ENCODE measurements around the gene STRN.

Gene STRN

DNA sequence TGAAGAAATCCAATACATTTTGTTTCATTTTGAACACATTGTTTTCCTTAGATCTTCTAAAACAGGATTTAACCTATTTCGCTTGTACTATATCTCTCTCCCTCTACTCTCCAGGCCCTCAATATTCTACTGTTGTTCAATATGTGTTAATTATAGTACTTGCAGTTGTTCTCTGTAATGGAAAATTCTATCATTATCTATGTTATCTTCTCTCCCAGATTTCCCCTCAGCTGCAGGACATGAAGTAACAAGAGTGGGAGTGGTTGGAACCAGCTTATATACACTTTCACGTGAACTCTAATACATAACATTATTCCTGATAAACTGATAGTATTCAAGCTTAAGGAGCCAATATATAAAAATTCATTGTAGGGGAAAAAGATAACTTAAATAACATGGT, 7.0 kb upstream of the STRN start:
- TF ChIP-seq, protein P1, sequence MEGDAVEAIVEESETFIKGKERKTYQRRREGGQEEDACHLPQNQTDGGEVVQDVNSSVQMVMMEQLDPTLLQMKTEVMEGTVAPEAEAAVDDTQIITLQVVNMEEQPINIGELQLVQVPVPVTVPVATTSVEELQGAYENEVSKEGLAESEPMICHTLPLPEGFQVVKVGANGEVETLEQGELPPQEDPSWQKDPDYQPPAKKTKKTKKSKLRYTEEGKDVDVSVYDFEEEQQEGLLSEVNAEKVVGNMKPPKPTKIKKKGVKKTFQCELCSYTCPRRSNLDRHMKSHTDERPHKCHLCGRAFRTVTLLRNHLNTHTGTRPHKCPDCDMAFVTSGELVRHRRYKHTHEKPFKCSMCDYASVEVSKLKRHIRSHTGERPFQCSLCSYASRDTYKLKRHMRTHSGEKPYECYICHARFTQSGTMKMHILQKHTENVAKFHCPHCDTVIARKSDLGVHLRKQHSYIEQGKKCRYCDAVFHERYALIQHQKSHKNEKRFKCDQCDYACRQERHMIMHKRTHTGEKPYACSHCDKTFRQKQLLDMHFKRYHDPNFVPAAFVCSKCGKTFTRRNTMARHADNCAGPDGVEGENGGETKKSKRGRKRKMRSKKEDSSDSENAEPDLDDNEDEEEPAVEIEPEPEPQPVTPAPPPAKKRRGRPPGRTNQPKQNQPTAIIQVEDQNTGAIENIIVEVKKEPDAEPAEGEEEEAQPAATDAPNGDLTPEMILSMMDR (conservative IDR thresholded peaks at IDR 0.05; ENCODE audit: low read depth, low read length), result no peak
- no peak for DNase-seq (ENCODE audit: low read depth)
- H3K4me3 ChIP-seq (ENCODE audit: low read depth, low read length), result no peak overlapping the region

DNA sequence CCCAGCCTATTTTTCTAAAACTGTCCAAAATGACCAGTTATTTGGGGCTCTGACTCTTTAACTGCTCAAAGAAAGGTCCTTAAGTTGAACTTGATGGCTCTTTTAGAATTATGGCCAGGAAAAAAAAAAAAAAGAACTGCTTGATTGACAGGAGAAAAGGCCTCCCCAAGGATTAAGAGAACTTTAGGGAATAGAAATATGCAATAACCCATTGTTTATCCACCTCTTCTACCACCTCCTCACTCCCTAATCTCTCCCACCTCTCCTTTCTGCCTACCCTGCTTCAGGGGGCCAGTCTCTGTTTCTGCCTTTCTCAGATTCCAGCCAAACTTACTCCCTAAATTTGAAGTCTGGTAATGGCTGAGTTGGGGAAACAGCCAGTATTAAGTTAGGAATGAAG, 5.7 kb upstream of the STRN start:
- no peak for DNase-seq (ENCODE audit: low read depth)

DNA sequence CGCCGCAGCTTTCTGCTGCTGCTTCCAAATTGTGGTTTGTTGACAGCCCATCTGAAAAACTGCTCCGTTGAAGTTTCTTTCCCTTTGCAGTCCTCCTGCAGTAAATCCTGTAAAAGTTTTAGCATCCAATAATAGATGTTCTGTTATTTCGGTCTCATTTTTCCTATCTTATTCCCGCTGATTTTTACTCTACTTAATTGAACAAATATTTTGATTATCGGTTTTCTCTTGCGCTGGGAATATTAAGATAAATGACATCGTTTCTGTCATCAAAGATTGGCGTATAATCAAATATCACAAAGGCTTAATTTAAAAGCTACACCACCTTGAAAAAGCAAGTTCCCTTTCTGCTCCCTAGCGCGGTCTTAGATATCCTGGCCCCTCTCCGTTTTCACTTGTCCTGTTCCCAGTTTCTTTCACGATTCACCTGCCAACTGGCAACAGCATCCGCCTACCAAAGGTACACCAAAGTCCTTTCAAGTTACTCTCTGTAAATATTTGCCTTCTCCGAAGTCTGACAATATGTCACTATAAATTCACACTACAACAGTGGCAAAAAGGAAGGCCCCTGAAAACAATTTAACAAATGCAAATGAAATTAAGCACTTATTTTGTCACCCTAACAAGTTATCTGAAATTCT, 1.0 kb upstream of the STRN start:
- TF ChIP-seq, protein P1 (conservative IDR thresholded peaks at IDR 0.05; ENCODE audit: low read depth, low read length), result no peak
- no peak for DNase-seq (ENCODE audit: low read depth)
- H3K4me3 ChIP-seq (ENCODE audit: low read depth, low read length), result peak overlapping the region; percentile 82

More for the DNA sequence above, 5.7 kb upstream of the STRN start:
- TF ChIP-seq, protein P1 (conservative IDR thresholded peaks at IDR 0.05; ENCODE audit: low read depth, low read length), result no peak
- no peak overlapping the region for H3K4me3 ChIP-seq (ENCODE audit: low read depth, low read length)

DNA sequence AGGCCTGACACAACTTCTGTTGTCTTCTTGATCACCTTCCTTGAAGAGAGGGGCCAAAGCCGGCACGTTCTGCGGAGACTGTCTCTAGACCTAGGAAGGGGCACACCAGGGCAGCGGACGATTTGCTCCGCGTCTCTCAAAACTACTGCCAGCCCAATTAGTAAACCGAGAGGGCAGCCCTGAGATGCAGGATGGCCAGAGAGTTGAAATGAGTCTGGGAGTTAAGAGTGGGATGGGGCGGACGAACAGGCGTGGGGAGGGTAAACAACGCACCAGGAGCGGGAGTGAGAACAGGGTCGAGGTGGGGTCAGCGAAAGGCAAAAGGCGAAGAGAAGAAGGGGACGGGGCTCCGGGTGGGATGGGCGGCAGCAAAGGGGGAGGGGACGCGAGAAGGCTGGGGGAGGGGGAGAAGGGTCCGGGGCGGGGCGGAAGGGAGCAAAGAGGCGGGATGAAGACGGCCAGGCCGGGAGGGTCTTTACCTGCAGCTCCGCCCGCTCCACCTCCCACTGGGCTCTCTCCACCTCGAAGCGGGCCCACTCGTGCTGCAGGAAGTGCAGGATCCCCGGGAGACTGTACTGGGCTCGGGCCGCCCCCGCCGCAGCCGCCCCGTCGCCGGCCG, 476 bp downstream of the STRN start:
- peak overlapping the region; percentile 83 for H3K4me3 ChIP-seq (ENCODE audit: low read depth, low read length)
- TF ChIP-seq, protein P1 (conservative IDR thresholded peaks at IDR 0.05; ENCODE audit: low read depth, low read length), result no peak
- DNase-seq (ENCODE audit: low read depth), result peak; percentile 14

DNA sequence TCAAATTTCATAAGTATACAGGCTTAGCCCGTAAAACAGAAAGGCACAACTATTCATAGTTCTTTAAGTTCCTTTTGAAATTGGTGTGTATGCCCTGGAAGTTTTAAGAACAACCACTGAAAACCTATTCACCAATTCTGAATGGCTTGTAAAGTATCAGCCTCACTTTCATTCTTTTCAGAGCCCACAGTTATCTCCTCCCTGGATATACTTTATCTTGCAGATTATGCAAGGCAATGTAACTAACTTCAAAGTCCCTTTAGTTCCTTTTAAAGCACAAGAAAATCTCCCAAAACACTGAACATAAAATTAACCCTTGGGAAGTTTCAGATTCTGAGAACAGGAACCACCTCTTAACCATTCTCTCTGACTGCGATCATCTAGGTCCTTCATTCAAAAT, 1.1 kb downstream of the STRN start:
- TF ChIP-seq, protein P1 (conservative IDR thresholded peaks at IDR 0.05; ENCODE audit: low read depth, low read length), result no peak
- H3K4me3 ChIP-seq (ENCODE audit: low read depth, low read length), result peak overlapping the region; percentile 83
- peak; percentile 33 for DNase-seq (ENCODE audit: low read depth)

DNA sequence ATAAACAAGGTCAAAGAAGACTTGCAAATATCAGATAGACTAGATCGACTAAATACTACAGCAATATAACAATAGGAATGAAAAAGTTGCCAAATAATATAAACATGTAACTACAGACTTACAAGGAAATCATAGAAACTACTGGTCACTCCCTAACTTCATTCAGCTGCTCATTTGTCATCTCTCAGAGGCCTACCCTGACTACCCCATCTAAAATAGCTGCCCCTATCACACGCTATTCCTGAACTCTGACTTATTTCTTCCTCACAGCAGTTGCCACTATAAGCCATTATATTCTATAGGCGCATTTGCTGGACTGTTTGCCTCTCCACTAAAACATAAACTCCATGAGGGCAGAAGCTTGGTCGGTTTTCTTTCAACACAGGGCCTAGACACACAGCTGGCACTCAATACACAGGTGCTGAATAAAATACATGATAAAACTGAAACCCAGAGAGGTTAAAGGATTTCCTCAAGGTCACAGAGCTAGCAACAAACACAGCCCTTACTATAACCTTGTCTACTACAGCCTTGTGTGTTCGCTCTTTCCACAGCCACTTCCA, 1.8 kb downstream of the STRN start:
- TF ChIP-seq, protein P1 (conservative IDR thresholded peaks at IDR 0.05; ENCODE audit: low read depth, low read length), result no peak
- no peak overlapping the region for H3K4me3 ChIP-seq (ENCODE audit: low read depth, low read length)
- no peak for DNase-seq (ENCODE audit: low read depth)

Data from choroid plexus epithelial cell (primary cell).